ENCODE results near the gene SPAG8.

The SPAG8 gene

DNA sequence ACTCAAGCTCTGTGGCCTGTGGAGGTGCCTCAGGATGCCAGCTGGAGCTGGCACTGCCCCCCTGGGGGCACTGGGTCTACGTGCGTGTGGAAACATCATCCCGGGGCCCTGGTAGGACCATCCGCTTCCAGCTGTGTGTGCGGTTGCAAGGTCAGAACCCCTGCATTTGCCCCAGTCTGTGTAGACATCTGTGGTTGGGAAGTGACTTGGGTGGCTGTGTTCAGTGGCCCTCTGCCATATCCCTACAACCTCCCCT is 29.5 kb upstream of the SPAG8 start:
- no peak overlapping the region for H3K4me2 ChIP-seq (ENCODE audit: low read length)
- no peak overlapping the region for H3K27ac ChIP-seq (ENCODE audit: low read depth, low read length)
- no peaks in the 10 kb centered on the region for H3K27me3 ChIP-seq (ENCODE audit: control insufficient read depth, low read length)
- no peak overlapping the region for H3K4me3 ChIP-seq (ENCODE audit: low read length)
- no peaks in the 10 kb centered on the region for H4K20me1 ChIP-seq (ENCODE audit: control insufficient read depth, insufficient read depth, low read depth, low read length)
- no peaks in the 10 kb centered on the region for H3K9me2 ChIP-seq (replicated peaks; ENCODE audit: control insufficient read depth, low read length)
- no peaks in the 10 kb centered on the region for H3K36me3 ChIP-seq (ENCODE audit: control insufficient read depth, low read length)
- no peaks in the 10 kb centered on the region for H3K9me3 ChIP-seq (ENCODE audit: control insufficient read depth, insufficient read depth, low read length)
- no peaks in the 10 kb centered on the region for H3F3A ChIP-seq (ENCODE audit: control insufficient read depth, insufficient read depth)
- peaks cover 28% of the 10 kb centered on the region for H3K4me1 ChIP-seq (ENCODE audit: control insufficient read depth, low read length)
- H3K79me2 ChIP-seq (ENCODE audit: control insufficient read depth, low read length): no peaks in the 10 kb centered on the region
- no peak for TF ChIP-seq EZH2phosphoT487 (IDR thresholded peaks at IDR 0.05; ENCODE audit: borderline replicate concordance, low read length)
- TF ChIP-seq, protein P1, sequence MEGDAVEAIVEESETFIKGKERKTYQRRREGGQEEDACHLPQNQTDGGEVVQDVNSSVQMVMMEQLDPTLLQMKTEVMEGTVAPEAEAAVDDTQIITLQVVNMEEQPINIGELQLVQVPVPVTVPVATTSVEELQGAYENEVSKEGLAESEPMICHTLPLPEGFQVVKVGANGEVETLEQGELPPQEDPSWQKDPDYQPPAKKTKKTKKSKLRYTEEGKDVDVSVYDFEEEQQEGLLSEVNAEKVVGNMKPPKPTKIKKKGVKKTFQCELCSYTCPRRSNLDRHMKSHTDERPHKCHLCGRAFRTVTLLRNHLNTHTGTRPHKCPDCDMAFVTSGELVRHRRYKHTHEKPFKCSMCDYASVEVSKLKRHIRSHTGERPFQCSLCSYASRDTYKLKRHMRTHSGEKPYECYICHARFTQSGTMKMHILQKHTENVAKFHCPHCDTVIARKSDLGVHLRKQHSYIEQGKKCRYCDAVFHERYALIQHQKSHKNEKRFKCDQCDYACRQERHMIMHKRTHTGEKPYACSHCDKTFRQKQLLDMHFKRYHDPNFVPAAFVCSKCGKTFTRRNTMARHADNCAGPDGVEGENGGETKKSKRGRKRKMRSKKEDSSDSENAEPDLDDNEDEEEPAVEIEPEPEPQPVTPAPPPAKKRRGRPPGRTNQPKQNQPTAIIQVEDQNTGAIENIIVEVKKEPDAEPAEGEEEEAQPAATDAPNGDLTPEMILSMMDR (IDR thresholded peaks at IDR 0.05; ENCODE audit: low read depth, low read length, poor library complexity, severe bottlenecking): no peak

DNA sequence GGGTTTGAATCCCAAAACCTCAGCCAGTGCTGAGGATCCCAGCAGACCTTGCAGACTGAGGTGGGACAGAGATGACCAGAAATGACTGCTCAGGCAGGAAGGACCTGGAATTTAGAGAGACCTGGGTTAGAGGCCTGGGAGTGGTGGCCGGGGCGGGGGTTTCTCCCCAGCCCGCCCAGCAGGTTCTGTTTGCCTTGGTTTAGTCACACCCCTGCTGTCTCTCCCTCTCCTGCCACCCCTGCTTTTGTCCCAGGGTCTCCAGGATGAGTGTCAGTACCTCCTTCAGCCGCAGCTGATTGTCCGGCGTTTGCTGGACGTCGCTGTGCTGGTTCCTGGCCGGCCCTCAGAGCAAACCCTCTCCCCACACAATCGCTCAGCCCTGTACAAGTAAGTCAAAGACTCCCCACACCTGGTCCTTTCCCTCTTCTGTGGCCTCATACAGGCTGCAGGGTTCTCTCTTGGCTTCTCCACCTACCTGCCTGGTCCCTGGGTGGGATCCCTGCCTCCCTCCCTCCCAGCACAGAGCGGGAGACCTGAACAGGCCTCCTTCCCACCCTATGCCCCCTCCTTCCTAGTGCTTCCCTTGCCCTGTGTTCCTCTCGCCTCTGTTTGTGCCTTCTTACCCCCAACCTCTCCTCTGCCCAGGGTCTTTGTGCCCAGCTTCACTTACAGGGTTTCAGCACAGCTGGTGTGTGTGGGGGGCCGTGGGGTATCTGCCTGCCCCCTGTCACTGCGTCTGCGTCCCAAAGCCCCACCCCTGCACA is 29.0 kb upstream of the SPAG8 start:
- H4K20me1 ChIP-seq (ENCODE audit: control insufficient read depth, insufficient read depth, low read depth, low read length): no peaks in the 10 kb centered on the region
- no peaks in the 10 kb centered on the region for H3K9me3 ChIP-seq (ENCODE audit: control insufficient read depth, insufficient read depth, low read length)
- H3K4me1 ChIP-seq (ENCODE audit: control insufficient read depth, low read length): peaks cover 28% of the 10 kb centered on the region
- no peaks in the 10 kb centered on the region for H3K27me3 ChIP-seq (ENCODE audit: control insufficient read depth, low read length)
- no peak for TF ChIP-seq EZH2phosphoT487 (IDR thresholded peaks at IDR 0.05; ENCODE audit: borderline replicate concordance, low read length)
- TF ChIP-seq, protein P1 (IDR thresholded peaks at IDR 0.05; ENCODE audit: low read depth, low read length, poor library complexity, severe bottlenecking): no peak
- no peak overlapping the region for H3K4me2 ChIP-seq (ENCODE audit: low read length)
- no peaks in the 10 kb centered on the region for H3K9me2 ChIP-seq (replicated peaks; ENCODE audit: control insufficient read depth, low read length)
- H3K79me2 ChIP-seq (ENCODE audit: control insufficient read depth, low read length): no peaks in the 10 kb centered on the region
- H3K36me3 ChIP-seq (ENCODE audit: control insufficient read depth, low read length): no peaks in the 10 kb centered on the region
- H3F3A ChIP-seq (ENCODE audit: control insufficient read depth, insufficient read depth): no peaks in the 10 kb centered on the region
- no peak overlapping the region for H3K27ac ChIP-seq (ENCODE audit: low read depth, low read length)
- H3K4me3 ChIP-seq (ENCODE audit: low read length): no peak overlapping the region

DNA sequence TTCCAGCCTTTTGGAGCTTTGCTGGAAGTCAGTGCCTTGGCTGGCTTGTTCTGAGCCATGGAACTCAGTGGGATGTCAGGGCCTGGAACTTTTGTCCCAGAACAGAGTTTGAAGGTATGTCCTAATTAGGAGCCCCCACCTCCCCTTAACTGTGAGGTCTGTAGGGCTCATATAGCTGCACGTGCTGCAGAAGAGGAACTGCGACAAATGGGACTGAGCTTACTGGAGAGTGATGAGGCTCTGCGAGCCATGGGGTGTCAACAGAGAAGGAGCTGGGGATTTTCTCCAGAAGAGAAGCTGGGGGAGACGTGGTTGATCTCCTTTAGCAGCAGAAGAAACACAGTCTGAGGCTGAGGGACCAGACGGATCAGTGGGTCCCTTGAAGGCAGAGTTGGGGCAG is 27.9 kb upstream of the SPAG8 start:
- Histone ChIP-seq H3F3A (ENCODE audit: control insufficient read depth, insufficient read depth) (no peaks in the 10 kb centered on the region), H3K4me2 (ENCODE audit: low read length) (no peak overlapping the region), H3K4me3 (ENCODE audit: low read length) (no peak overlapping the region), H3K9me2 (replicated peaks; ENCODE audit: control insufficient read depth, low read length) (no peaks in the 10 kb centered on the region), H4K20me1 (ENCODE audit: control insufficient read depth, insufficient read depth, low read depth, low read length) (no peaks in the 10 kb centered on the region), H3K9me3 (ENCODE audit: control insufficient read depth, insufficient read depth, low read length) (no peaks in the 10 kb centered on the region), H3K4me1 (ENCODE audit: control insufficient read depth, low read length) (peaks cover 21% of the 10 kb centered on the region), H3K79me2 (ENCODE audit: control insufficient read depth, low read length) (no peaks in the 10 kb centered on the region), H3K27ac (ENCODE audit: low read depth, low read length) (no peak overlapping the region), H3K36me3 (ENCODE audit: control insufficient read depth, low read length) (no peaks in the 10 kb centered on the region), H3K27me3 (ENCODE audit: control insufficient read depth, low read length) (no peaks in the 10 kb centered on the region)
- TF ChIP-seq, protein P1 (IDR thresholded peaks at IDR 0.05; ENCODE audit: low read depth, low read length, poor library complexity, severe bottlenecking): no peak
- no peak for TF ChIP-seq EZH2phosphoT487 (IDR thresholded peaks at IDR 0.05; ENCODE audit: borderline replicate concordance, low read length)

Measured in DOHH2 (cell line).